DND-41 (cell line): ENCODE data around the gene PCDHB7.
"Not testable (repeated sequence)": the region's sequence is repeated elsewhere in the genome, so short reads cannot be mapped to it uniquely, and the experiment has no call there.

Experiments used
- ATAC-seq: fragments of 200-7000 bp; cut with Tn5 transposase; 3 replicates; pipeline ENCODE4 v1.9.1; 2021; ENCODE audit warnings: low read depth; ENCODE audit not compliant: insufficient read depth
- DNase-seq: peaks from one replicate; pipeline ENCODE4 v3.0.0-alpha.2; 2020
- H2AFZ ChIP-seq: 2 replicates; pipeline ENCODE4 v1.6.0; 2012; ENCODE audit warnings: low read depth, low read length
- H3K27ac ChIP-seq: 2 replicates; pipeline ENCODE4 v1.5.1; 2012; ENCODE audit warnings: low read length, inconsistent platforms
- H3K27me3 ChIP-seq: fragments of 200-600 bp; sonication (generic); 2 replicates; pipeline ENCODE4 v1.6.0; 2012; ENCODE audit warnings: low read length, mild to moderate bottlenecking, inconsistent platforms; ENCODE audit not compliant: insufficient read depth, poor library complexity
- H3K36me3 ChIP-seq: 2 replicates; pipeline ENCODE4 v1.5.1; 2012; ENCODE audit warnings: low read length, inconsistent platforms; ENCODE audit not compliant: insufficient read depth
- H3K4me1 ChIP-seq: 2 replicates; pipeline ENCODE4 v1.5.1; 2012; ENCODE audit warnings: mild to moderate bottlenecking, low read length; ENCODE audit not compliant: insufficient read depth
- H3K4me2 ChIP-seq: 2 replicates; pipeline ENCODE4 v1.6.0; 2012; ENCODE audit warnings: mild to moderate bottlenecking, moderate library complexity, low read length, inconsistent platforms; ENCODE audit not compliant: insufficient read depth
- H3K4me3 ChIP-seq, 2 experiments: fragments of 200-600 bp in 1 of 2; shearing (Covaris generic) in 1 of 2; 2 replicates each; pipeline ENCODE4 v1.5.1; 2012 to 2016; ENCODE audit warnings: inconsistent platforms in 2 of 2, low read length in 2 of 2, mild to moderate bottlenecking in 2 of 2, low read depth in 1 of 2, moderate library complexity in 1 of 2
- H3K79me2 ChIP-seq: 2 replicates; pipeline ENCODE4 v1.6.0; 2012; ENCODE audit warnings: low read length, inconsistent platforms; ENCODE audit not compliant: insufficient read depth
- H3K9ac ChIP-seq: 2 replicates; pipeline ENCODE4 v1.6.0; 2012; ENCODE audit warnings: low read depth, mild to moderate bottlenecking, inconsistent platforms, low read length, moderate library complexity
- H3K9me3 ChIP-seq: 2 replicates; pipeline ENCODE4 v1.5.1; 2012; ENCODE audit warnings: low read length, moderate library complexity, mild to moderate bottlenecking, inconsistent platforms; ENCODE audit not compliant: insufficient read depth, severe bottlenecking
- H4K20me1 ChIP-seq: 2 replicates; pipeline ENCODE4 v1.6.0; 2012; ENCODE audit warnings: low read length; ENCODE audit not compliant: insufficient read depth
- EZH2 ChIP-seq: IDR thresholded peaks from 3 replicates; pipeline ENCODE4 v1.6.1; 2012; ENCODE audit warnings: borderline replicate concordance, low read depth, mild to moderate bottlenecking, moderate library complexity, low read length, inconsistent platforms; ENCODE audit not compliant: severe bottlenecking
- TF ChIP-seq, protein P1 (sequence below): IDR thresholded peaks from 2 replicates; pipeline ENCODE4 v1.5.1; 2012; ENCODE audit warnings: borderline replicate concordance, low read length, moderate library complexity, mild to moderate bottlenecking; ENCODE audit not compliant: poor library complexity, severe bottlenecking; ENCODE audit errors: extremely low read depth

The PCDHB7 gene

DNA sequence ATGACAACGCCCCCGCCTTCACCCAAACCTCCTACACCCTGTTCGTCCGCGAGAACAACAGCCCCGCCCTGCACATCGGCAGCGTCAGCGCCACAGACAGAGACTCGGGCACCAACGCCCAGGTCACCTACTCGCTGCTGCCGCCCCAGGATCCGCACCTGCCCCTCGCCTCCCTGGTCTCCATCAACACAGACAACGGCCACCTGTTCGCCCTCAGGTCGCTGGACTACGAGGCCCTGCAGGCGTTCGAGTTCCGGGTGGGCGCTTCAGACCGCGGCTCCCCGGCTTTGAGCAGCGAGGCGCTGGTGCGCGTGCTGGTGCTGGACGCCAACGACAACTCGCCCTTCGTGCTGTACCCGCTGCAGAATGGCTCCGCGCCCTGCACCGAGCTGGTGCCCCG lies 6.9 kb downstream of the PCDHB7 start:
- not testable (repeated sequence) for ATAC-seq, H3K9me3 ChIP-seq, H3K9ac ChIP-seq, H3K4me2 ChIP-seq, H2AFZ ChIP-seq, H4K20me1 ChIP-seq, H3K79me2 ChIP-seq, H3K4me1 ChIP-seq, H3K4me3 ChIP-seq, H3K27ac ChIP-seq, DNase-seq, H3K27me3 ChIP-seq, H3K36me3 ChIP-seq

DNA sequence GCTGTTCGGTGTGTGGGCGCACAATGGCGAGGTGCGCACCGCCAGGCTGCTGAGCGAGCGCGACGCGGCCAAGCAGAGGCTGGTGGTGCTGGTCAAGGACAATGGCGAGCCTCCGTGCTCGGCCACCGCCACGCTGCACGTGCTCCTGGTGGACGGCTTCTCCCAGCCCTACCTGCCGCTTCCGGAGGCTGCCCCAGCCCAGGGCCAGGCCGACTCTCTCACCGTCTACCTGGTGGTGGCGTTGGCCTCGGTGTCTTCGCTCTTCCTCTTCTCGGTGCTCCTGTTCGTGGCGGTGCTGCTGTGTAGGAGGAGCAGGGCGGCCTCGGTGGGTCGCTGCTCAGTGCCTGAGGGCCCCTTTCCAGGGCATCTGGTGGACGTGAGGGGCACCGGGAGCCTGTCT lies 7.4 kb downstream of the PCDHB7 start:
- DNase-seq, H2AFZ ChIP-seq, H3K79me2 ChIP-seq, H3K4me1 ChIP-seq, H3K4me3 ChIP-seq, H3K9ac ChIP-seq, H3K9me3 ChIP-seq, ATAC-seq, H3K4me2 ChIP-seq, H3K27ac ChIP-seq, H3K36me3 ChIP-seq, H3K27me3 ChIP-seq, H4K20me1 ChIP-seq: not testable (repeated sequence)

DNA sequence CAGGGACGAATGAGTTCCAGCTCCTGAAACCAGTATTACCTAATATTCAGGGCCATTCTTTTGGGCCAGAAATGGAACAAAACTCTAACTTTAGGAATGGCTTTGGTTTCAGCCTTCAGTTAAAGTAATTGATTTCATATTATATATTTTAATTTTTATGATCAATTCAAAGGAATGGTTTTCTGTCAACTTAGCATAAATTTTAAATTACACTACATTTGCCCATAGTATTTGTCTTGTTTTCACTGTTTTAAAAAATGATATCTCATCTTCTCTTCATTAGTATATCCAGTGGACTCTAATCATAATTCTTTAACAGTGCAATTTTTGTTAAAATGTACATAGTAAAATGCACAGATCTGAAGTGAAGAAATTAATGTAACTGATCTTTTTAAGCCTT lies 7.9 kb downstream of the PCDHB7 start:
- Histone ChIP-seq H3K4me1 (no peaks in the 10 kb centered on the region), H2AFZ (no peak overlapping the region), H4K20me1 (no peaks in the 10 kb centered on the region), H3K27ac (no peak overlapping the region), H3K79me2 (no peaks in the 10 kb centered on the region), H3K36me3 (no peaks in the 10 kb centered on the region), H3K4me3 (no peak overlapping the region), H3K9me3 (no peaks in the 10 kb centered on the region), H3K9ac (no peak overlapping the region), H3K4me2 (no peak overlapping the region), H3K27me3 (peaks cover 8% of the 10 kb centered on the region)
- ATAC-seq (no peak), DNase-seq (no peak)
- TF ChIP-seq, protein P1, sequence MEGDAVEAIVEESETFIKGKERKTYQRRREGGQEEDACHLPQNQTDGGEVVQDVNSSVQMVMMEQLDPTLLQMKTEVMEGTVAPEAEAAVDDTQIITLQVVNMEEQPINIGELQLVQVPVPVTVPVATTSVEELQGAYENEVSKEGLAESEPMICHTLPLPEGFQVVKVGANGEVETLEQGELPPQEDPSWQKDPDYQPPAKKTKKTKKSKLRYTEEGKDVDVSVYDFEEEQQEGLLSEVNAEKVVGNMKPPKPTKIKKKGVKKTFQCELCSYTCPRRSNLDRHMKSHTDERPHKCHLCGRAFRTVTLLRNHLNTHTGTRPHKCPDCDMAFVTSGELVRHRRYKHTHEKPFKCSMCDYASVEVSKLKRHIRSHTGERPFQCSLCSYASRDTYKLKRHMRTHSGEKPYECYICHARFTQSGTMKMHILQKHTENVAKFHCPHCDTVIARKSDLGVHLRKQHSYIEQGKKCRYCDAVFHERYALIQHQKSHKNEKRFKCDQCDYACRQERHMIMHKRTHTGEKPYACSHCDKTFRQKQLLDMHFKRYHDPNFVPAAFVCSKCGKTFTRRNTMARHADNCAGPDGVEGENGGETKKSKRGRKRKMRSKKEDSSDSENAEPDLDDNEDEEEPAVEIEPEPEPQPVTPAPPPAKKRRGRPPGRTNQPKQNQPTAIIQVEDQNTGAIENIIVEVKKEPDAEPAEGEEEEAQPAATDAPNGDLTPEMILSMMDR: no peak
- TF ChIP-seq EZH2: no peak

DNA sequence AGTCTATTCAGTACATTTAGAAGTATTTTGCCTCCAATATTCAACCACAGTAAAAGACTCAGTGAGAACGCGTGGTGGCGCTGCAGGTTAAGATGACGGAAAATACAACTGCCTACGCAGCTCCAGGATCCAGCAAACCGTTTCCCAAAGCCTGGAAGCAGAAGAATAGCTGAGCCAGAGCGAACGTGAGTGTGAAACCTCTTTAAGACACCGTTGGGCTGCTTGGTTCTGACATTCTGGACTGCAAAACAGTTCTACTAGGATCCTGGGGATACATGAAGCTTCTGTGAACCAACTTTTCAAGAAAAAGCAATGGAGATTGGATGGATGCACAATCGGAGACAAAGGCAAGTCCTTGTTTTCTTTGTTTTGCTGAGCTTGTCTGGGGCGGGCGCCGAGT lies 9.8 kb downstream of the PCDHB7 start, which contains the start of gene PCDHB16:
TSS of gene PCDHB16 (plus strand) at position 140 of the 400 bp plus-strand sequence. CDS start at position 313, 173 bp downstream.
- Histone ChIP-seq H2AFZ (no peak within 1 kb of the TSS), H3K4me1 (no peaks in the 10 kb centered on the region), H4K20me1 (no peaks in the 10 kb centered on the region), H3K79me2 (no peaks in the 10 kb centered on the region), H3K4me2 (no peak within 1 kb of the TSS), H3K4me3 (no peak within 1 kb of the TSS), H3K9me3 (no peaks in the 10 kb centered on the region), H3K36me3 (no peaks in the 10 kb centered on the region), H3K27me3 (no peaks in the 10 kb centered on the region), H3K9ac (no peak within 1 kb of the TSS), H3K27ac (no peak within 1 kb of the TSS)
- ATAC-seq: no peak
- DNase-seq: no peak
- TF ChIP-seq, protein P1: no peak
- TF ChIP-seq EZH2: no peak

DNA sequence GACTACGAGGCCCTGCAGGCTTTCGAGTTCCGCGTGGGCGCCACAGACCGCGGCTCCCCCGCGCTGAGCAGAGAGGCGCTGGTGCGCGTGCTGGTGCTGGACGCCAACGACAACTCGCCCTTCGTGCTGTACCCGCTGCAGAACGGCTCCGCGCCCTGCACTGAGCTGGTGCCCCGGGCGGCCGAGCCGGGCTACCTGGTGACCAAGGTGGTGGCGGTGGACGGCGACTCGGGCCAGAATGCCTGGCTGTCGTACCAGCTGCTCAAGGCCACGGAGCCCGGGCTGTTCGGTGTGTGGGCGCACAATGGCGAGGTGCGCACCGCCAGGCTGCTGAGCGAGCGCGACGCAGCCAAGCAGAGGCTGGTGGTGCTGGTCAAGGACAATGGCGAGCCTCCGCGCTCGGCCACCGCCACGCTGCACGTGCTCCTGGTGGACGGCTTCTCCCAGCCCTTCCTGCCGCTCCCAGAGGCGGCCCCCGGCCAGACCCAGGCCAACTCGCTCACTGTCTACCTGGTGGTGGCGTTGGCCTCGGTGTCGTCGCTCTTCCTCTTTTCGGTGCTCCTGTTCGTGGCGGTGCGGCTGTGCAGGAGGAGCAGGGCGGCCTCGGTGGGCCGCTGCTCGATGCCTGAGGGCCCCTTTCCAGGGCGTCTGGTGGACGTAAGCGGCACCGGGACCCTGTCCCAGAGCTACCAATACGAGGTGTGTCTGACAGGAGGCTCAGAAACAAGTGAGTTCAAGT lies 11.8 kb downstream of the PCDHB7 start:
- not testable (repeated sequence) for H3K27me3 ChIP-seq, H3K9ac ChIP-seq, DNase-seq, H3K79me2 ChIP-seq, H3K4me3 ChIP-seq, H3K36me3 ChIP-seq, H3K4me1 ChIP-seq, H3K27ac ChIP-seq, H3K4me2 ChIP-seq, H2AFZ ChIP-seq, H3K9me3 ChIP-seq, ATAC-seq, H4K20me1 ChIP-seq
